Activated naive CD8-positive, alpha-beta T cell treated with anti-CD3 and anti-CD28 coated beads, Interleukin-2, amount 10 ng/mL, durations not matched to agents 7 days and 5 days (primary cell): ENCODE results near the gene OGN. TPM values are rescaled to one million over a fixed set of nuclear protein-coding genes. Genes with fewer than 3 reads are reported as not detected.

Source experiments
- ATAC-seq: fragments of 150-1000 bp; cut with Tn5 transposase; one replicate; pipeline ENCODE4 v1.10.0; 2021; ENCODE audit warnings: low read depth, moderate library complexity
- POLR2A ChIA-PET: fragments of 350-600 bp; sonication (Branson Sonifier 250); formaldehyde crosslinking; loops from one replicate; lab custom pipeline; 2021; ENCODE audit warnings: antibody characterized with exemption; lab: Charles Lee
- DNase-seq: peaks from one replicate; pipeline ENCODE4 v3.0.0; 2021
- H3K27ac Mint-ChIP-seq: one replicate; pipeline ENCODE4 v1.8.0; 2022; ENCODE audit warnings: mild to moderate bottlenecking, mixed read lengths
- H3K27me3 Mint-ChIP-seq: one replicate; pipeline ENCODE4 v1.8.0; 2022; ENCODE audit warnings: mild to moderate bottlenecking, moderate library complexity, mixed read lengths
- H3K36me3 Mint-ChIP-seq: one replicate; pipeline ENCODE4 v1.8.0; 2021; ENCODE audit warnings: mild to moderate bottlenecking, mixed read lengths
- H3K4me1 Mint-ChIP-seq: one replicate; pipeline ENCODE4 v1.8.0; 2021; ENCODE audit warnings: mixed read lengths
- H3K4me3 Mint-ChIP-seq: one replicate; pipeline ENCODE4 v1.8.0; 2022; ENCODE audit warnings: mild to moderate bottlenecking, moderate library complexity, mixed read lengths
- H3K9me3 Mint-ChIP-seq: one replicate; pipeline ENCODE4 v1.8.0; 2021; ENCODE audit warnings: mixed read lengths
- total RNA-seq, 2 experiments: library from RNA; stranded (reverse); gene quantifications; one replicate each; pipeline ENCODE4 v1.2.3, GENCODE V29; 2021

OGN gene
- total RNA-seq, 2 experiments from 2014 or later, result not detected

GRCh38 chr9:92392690-92393089 is 11.7 kb downstream of the OGN start:
- Mint-ChIP-seq H3K36me3 (no peaks in the 10 kb centered on the region), H3K27ac (no peak overlapping the region), H3K4me3 (no peak overlapping the region), H3K4me1 (no peaks in the 10 kb centered on the region), H3K9me3 (no peaks in the 10 kb centered on the region), H3K27me3 (no peaks in the 10 kb centered on the region)
- POLR2A ChIA-PET, result no interaction called here
- DNase-seq, result no peak
- no peak for ATAC-seq

- Mint-ChIP-seq H3K4me3 (no peak overlapping the region), H3K36me3 (peaks cover 17% of the 10 kb centered on the region), H3K4me1 (peaks cover 3% of the 10 kb centered on the region), H3K9me3 (no peaks in the 10 kb centered on the region), H3K27me3 (no peaks in the 10 kb centered on the region), H3K27ac (no peak overlapping the region)
- POLR2A ChIA-PET, result no interaction called here
- ATAC-seq, result no peak
- DNase-seq, result no peak
Measured at GRCh38 chr9:92385953-92386352, 18.4 kb downstream of the OGN start.

- ATAC-seq (no peak), DNase-seq (no peak)
- H3K4me3 Mint-ChIP-seq, result no peak overlapping the region
- peaks cover 3% of the 10 kb centered on the region for H3K4me1 Mint-ChIP-seq
- no peak overlapping the region for H3K27ac Mint-ChIP-seq
- H3K36me3 Mint-ChIP-seq, result peaks cover 21% of the 10 kb centered on the region
- POLR2A ChIA-PET, result no interaction called here
- H3K9me3 Mint-ChIP-seq, result no peaks in the 10 kb centered on the region
- H3K27me3 Mint-ChIP-seq, result no peaks in the 10 kb centered on the region
Measured at GRCh38 chr9:92385477-92385876, 18.9 kb downstream of the OGN start.

GRCh38 chr9:92385001-92385400 is 19.4 kb downstream of the OGN start:
- POLR2A ChIA-PET, result no interaction called here
- H3K36me3 Mint-ChIP-seq, result peaks cover 21% of the 10 kb centered on the region
- H3K27me3 Mint-ChIP-seq, result no peaks in the 10 kb centered on the region
- ATAC-seq (no peak), DNase-seq (no peak)
- H3K9me3 Mint-ChIP-seq, result no peaks in the 10 kb centered on the region
- no peak overlapping the region for H3K27ac Mint-ChIP-seq
- no peak overlapping the region for H3K4me3 Mint-ChIP-seq
- peaks cover 3% of the 10 kb centered on the region for H3K4me1 Mint-ChIP-seq

GRCh38 chr9:92384375-92384774 is 20.0 kb downstream of the OGN start:
- ATAC-seq, result no peak
- Mint-ChIP-seq H3K27ac (no peak overlapping the region), H3K36me3 (peaks cover 21% of the 10 kb centered on the region), H3K4me1 (peaks cover 4% of the 10 kb centered on the region), H3K27me3 (no peaks in the 10 kb centered on the region), H3K4me3 (no peak overlapping the region), H3K9me3 (no peaks in the 10 kb centered on the region)
- POLR2A ChIA-PET, result no interaction called here
- DNase-seq, result no peak

GRCh38 chr9:92381775-92382174 is 22.6 kb downstream of the OGN start:
- no peak for DNase-seq
- no peak overlapping the region for H3K27ac Mint-ChIP-seq
- POLR2A ChIA-PET, result no interaction called here
- ATAC-seq, result no peak
- H3K27me3 Mint-ChIP-seq, result no peaks in the 10 kb centered on the region
- H3K36me3 Mint-ChIP-seq, result peaks cover 23% of the 10 kb centered on the region
- peaks cover 22% of the 10 kb centered on the region for H3K4me1 Mint-ChIP-seq
- no peak overlapping the region for H3K4me3 Mint-ChIP-seq
- no peaks in the 10 kb centered on the region for H3K9me3 Mint-ChIP-seq

GRCh38 chr9:92380603-92381002 is 23.8 kb downstream of the OGN start:
- Mint-ChIP-seq H3K9me3 (peaks cover 4% of the 10 kb centered on the region), H3K4me3 (no peak overlapping the region), H3K27me3 (no peaks in the 10 kb centered on the region), H3K36me3 (peaks cover 27% of the 10 kb centered on the region), H3K27ac (no peak overlapping the region), H3K4me1 (peaks cover 22% of the 10 kb centered on the region)
- ATAC-seq, result no peak
- POLR2A ChIA-PET, result no interaction called here
- no peak for DNase-seq

- Mint-ChIP-seq H3K4me1 (peaks cover 22% of the 10 kb centered on the region), H3K36me3 (peaks cover 35% of the 10 kb centered on the region), H3K27me3 (no peaks in the 10 kb centered on the region), H3K4me3 (no peak overlapping the region), H3K27ac (no peak overlapping the region), H3K9me3 (peaks cover 6% of the 10 kb centered on the region)
- DNase-seq (no peak), ATAC-seq (peak; percentile 84)
- POLR2A ChIA-PET, result no interaction called here
Measured at GRCh38 chr9:92378865-92379560, 25.4 kb downstream of the OGN start.

- Mint-ChIP-seq H3K4me1 (peaks cover 22% of the 10 kb centered on the region), H3K4me3 (no peak overlapping the region), H3K27ac (peak overlapping the region; percentile 47), H3K36me3 (peaks cover 40% of the 10 kb centered on the region), H3K27me3 (no peaks in the 10 kb centered on the region), H3K9me3 (peaks cover 7% of the 10 kb centered on the region)
- POLR2A ChIA-PET, result no interaction called here
- DNase-seq, result no peak
- ATAC-seq, result no peak
Measured at GRCh38 chr9:92377876-92378275, 26.5 kb downstream of the OGN start.

GRCh38 chr9:92373167-92373566 is 31.2 kb downstream of the OGN start:
- ATAC-seq (no peak), DNase-seq (no peak)
- Mint-ChIP-seq H3K9me3 (peaks cover 12% of the 10 kb centered on the region), H3K4me1 (peaks cover 12% of the 10 kb centered on the region), H3K27ac (no peak overlapping the region), H3K27me3 (no peaks in the 10 kb centered on the region), H3K4me3 (no peak overlapping the region), H3K36me3 (peaks cover 45% of the 10 kb centered on the region)
- POLR2A ChIA-PET, result no interaction called here

GRCh38 chr9:92369075-92369474 is 35.3 kb downstream of the OGN start:
- no peak for DNase-seq
- Mint-ChIP-seq H3K36me3 (peaks cover 34% of the 10 kb centered on the region), H3K4me3 (no peak overlapping the region), H3K27me3 (no peaks in the 10 kb centered on the region), H3K4me1 (peaks cover 4% of the 10 kb centered on the region), H3K9me3 (peaks cover 6% of the 10 kb centered on the region), H3K27ac (no peak overlapping the region)
- POLR2A ChIA-PET, result no interaction called here
- no peak for ATAC-seq

GRCh38 chr9:92360083-92360482 is 44.3 kb downstream of the OGN start:
- peaks cover 9% of the 10 kb centered on the region for H3K4me1 Mint-ChIP-seq
- H3K4me3 Mint-ChIP-seq, result no peak overlapping the region
- POLR2A ChIA-PET, result no interaction called here
- DNase-seq, result no peak
- H3K27ac Mint-ChIP-seq, result no peak overlapping the region
- no peaks in the 10 kb centered on the region for H3K27me3 Mint-ChIP-seq
- peaks cover 30% of the 10 kb centered on the region for H3K36me3 Mint-ChIP-seq
- no peak for ATAC-seq
- peaks cover 10% of the 10 kb centered on the region for H3K9me3 Mint-ChIP-seq

GRCh38 chr9:92359394-92359995 is 44.9 kb downstream of the OGN start:
- Mint-ChIP-seq H3K27ac (no peak overlapping the region), H3K4me1 (peaks cover 9% of the 10 kb centered on the region), H3K9me3 (peaks cover 14% of the 10 kb centered on the region), H3K36me3 (peaks cover 32% of the 10 kb centered on the region), H3K4me3 (no peak overlapping the region), H3K27me3 (no peaks in the 10 kb centered on the region)
- POLR2A ChIA-PET, result no interaction called here
- ATAC-seq (no peak), DNase-seq (no peak)

GRCh38 chr9:92353051-92353450 is 51.3 kb downstream of the OGN start:
- H3K9me3 Mint-ChIP-seq, result peaks cover 18% of the 10 kb centered on the region
- H3K27me3 Mint-ChIP-seq, result no peaks in the 10 kb centered on the region
- ATAC-seq (no peak), DNase-seq (no peak)
- peaks cover 2% of the 10 kb centered on the region for H3K4me1 Mint-ChIP-seq
- no peak overlapping the region for H3K4me3 Mint-ChIP-seq
- POLR2A ChIA-PET, result no interaction called here
- H3K27ac Mint-ChIP-seq, result no peak overlapping the region
- peaks cover 50% of the 10 kb centered on the region for H3K36me3 Mint-ChIP-seq
